ENCODE measurements around the gene RNF34. TPM values are rescaled to one million over a fixed set of nuclear protein-coding genes. Genes with fewer than 3 reads are reported as not detected.
A peak's percentile ranks its signal among the peaks of the same experiment; 100 is the strongest.

Gene RNF34
- total RNA-seq, 1 donor from 2014 or later = 65.7 TPM

DNA sequence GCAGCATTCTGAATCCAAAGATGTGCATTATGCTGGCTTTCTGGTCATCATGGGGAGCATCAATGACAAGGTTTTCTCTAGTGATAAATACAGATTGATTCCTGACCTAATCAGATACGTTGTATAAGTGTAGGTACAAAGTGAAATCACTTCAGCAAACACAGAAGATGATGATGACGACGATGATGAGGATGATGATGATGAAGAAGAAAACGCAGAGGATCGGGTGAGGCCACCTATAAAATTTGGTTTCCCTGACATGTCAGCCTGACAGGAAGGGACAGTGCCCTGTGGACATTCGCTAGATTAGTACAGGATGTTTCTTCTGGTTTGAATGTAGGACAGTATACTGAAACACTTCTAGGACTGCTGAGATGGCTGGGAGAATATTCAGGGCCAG is 20.2 kb downstream of the RNF34 start:
- no peak for DNase-seq (ENCODE audit: low spot score, unreplicated experiment)
- no peak overlapping the region for H3K27ac Mint-ChIP-seq
- H3K36me3 Mint-ChIP-seq (ENCODE audit: insufficient read depth) = peaks cover 22% of the 10 kb centered on the region
- no peak overlapping the region for H3K4me3 Mint-ChIP-seq (ENCODE audit: low read depth)
- H3K27me3 Mint-ChIP-seq = no peaks in the 10 kb centered on the region
- TF ChIP-seq, protein P1, sequence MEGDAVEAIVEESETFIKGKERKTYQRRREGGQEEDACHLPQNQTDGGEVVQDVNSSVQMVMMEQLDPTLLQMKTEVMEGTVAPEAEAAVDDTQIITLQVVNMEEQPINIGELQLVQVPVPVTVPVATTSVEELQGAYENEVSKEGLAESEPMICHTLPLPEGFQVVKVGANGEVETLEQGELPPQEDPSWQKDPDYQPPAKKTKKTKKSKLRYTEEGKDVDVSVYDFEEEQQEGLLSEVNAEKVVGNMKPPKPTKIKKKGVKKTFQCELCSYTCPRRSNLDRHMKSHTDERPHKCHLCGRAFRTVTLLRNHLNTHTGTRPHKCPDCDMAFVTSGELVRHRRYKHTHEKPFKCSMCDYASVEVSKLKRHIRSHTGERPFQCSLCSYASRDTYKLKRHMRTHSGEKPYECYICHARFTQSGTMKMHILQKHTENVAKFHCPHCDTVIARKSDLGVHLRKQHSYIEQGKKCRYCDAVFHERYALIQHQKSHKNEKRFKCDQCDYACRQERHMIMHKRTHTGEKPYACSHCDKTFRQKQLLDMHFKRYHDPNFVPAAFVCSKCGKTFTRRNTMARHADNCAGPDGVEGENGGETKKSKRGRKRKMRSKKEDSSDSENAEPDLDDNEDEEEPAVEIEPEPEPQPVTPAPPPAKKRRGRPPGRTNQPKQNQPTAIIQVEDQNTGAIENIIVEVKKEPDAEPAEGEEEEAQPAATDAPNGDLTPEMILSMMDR (IDR thresholded peaks at IDR 0.05; ENCODE audit: unreplicated experiment) = no peak
- H3K4me1 Mint-ChIP-seq (ENCODE audit: low read depth) = no peaks in the 10 kb centered on the region
- no peaks in the 10 kb centered on the region for H3K9me3 Mint-ChIP-seq (ENCODE audit: low read depth)

DNA sequence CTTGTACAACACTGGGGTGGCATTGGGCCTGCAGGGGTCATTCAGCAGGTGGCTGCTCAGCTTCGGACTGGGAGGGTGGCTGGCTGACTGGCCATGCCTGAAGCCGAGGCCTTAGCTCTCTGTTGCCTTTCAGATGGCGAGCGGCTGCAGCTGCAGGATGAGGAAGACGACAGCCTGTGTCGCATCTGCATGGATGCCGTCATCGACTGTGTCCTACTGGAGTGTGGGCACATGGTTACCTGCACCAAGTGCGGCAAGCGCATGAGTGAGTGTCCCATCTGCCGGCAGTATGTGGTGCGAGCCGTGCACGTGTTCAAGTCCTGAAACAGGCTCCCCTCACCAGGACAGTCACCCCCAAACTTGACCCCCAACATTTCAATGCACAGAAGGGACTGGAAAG is 23.3 kb downstream of the RNF34 start:
- TF ChIP-seq, protein P1 (IDR thresholded peaks at IDR 0.05; ENCODE audit: unreplicated experiment) = no peak
- Mint-ChIP-seq H3K4me3 (ENCODE audit: low read depth) (no peak overlapping the region), H3K4me1 (ENCODE audit: low read depth) (no peaks in the 10 kb centered on the region), H3K27me3 (no peaks in the 10 kb centered on the region), H3K36me3 (ENCODE audit: insufficient read depth) (peaks cover 15% of the 10 kb centered on the region), H3K27ac (no peak overlapping the region), H3K9me3 (ENCODE audit: low read depth) (no peaks in the 10 kb centered on the region)
- no peak for DNase-seq (ENCODE audit: low spot score, unreplicated experiment)

DNA sequence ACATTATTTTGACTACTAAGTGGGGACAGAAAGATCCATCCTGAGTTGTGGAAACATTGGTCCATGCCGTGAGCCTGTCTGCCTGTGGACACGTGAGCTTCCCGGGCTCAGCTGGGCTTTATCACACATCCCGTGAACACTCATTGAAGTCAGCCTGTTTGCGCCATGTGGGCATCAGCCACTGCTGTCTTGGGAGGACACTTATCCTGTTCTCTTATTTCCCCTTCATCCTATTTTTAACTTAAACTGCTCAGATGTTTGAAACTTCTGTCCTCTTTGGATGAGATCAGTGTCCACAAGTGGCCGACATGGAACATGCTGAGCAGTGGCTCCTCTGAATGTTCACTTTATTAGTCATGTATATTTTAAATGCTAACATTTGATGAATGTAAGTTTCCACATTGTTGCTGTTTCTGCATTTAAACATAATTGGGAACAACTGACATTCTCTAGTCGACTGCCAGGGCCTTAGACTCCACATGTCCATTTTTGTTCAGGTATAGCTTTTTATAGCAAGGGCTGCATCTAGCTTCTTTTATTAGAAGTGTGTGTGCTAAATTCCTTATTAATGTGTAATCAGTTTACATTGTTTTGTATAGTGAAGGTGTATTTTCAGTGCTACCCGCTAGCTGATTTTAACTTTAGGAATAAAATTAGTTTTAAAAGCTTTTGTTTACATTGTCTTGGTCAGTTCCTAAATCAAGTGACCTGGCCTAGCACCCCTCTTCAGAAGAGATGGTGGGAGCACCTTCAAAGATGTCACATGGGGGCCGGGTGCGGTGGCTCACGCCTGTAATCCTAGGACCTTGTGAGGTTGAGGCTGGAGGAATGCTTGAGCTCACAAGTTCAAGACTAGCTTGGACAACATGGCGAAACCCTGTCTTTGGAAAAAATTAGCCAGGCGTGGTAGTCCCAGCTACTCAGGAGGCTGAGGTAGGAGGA is 24.0 kb downstream of the RNF34 start:
- Mint-ChIP-seq H3K4me1 (ENCODE audit: low read depth) (no peaks in the 10 kb centered on the region), H3K4me3 (ENCODE audit: low read depth) (no peak overlapping the region), H3K27ac (no peak overlapping the region), H3K36me3 (ENCODE audit: insufficient read depth) (peaks cover 19% of the 10 kb centered on the region), H3K27me3 (no peaks in the 10 kb centered on the region), H3K9me3 (ENCODE audit: low read depth) (no peaks in the 10 kb centered on the region)
- TF ChIP-seq, protein P1 (IDR thresholded peaks at IDR 0.05; ENCODE audit: unreplicated experiment) = no peak
- DNase-seq (ENCODE audit: low spot score, unreplicated experiment) = no peak

DNA sequence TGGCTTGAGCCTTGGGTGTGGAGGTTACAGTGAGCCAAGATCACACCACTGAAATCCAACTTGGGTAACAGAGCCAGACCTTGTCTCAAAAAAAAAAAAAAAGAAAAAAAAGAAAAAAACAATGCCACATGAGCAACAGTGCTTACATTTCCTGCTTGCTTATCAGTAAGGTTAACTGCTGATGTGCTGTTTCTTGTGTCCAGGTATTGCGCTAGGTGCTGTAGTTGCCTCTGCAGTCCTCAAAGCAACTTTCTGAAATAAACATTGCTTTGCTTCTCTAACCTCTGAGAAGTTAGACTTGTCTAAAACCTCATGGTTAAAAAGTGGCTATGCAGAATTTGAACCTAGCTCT is 24.7 kb downstream of the RNF34 start:
- H3K4me3 Mint-ChIP-seq (ENCODE audit: low read depth) = no peak overlapping the region
- H3K27me3 Mint-ChIP-seq = no peaks in the 10 kb centered on the region
- no peak for DNase-seq (ENCODE audit: low spot score, unreplicated experiment)
- no peaks in the 10 kb centered on the region for H3K9me3 Mint-ChIP-seq (ENCODE audit: low read depth)
- TF ChIP-seq, protein P1 (IDR thresholded peaks at IDR 0.05; ENCODE audit: unreplicated experiment) = no peak
- peaks cover 24% of the 10 kb centered on the region for H3K36me3 Mint-ChIP-seq (ENCODE audit: insufficient read depth)
- no peak overlapping the region for H3K27ac Mint-ChIP-seq
- no peaks in the 10 kb centered on the region for H3K4me1 Mint-ChIP-seq (ENCODE audit: low read depth)

DNA sequence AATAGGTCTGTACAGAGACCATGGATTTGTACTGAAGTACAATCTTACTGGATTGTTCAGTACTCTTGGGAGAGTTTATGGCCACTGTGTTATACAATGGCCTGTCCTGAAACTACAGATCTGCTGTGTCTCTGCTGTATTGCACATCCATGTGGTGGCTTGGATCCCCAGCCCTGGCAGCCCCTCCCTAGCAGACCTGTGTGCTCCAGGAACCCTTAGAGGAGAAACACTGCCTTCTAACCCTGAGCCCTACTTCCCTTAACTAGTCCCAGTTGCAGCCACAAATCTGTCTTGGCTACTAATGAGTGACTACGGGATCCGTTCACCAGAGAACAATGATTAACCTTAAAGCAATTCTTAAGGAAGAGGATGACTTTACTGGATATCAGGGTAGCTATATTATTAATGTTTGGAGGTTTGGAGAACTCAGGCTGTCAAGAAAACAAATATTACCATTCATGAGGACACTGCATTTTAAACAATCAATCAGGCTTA is 27.7 kb downstream of the RNF34 start:
- H3K27ac Mint-ChIP-seq = peak overlapping the region; percentile 71
- no peak overlapping the region for H3K4me3 Mint-ChIP-seq (ENCODE audit: low read depth)
- TF ChIP-seq, protein P1 (IDR thresholded peaks at IDR 0.05; ENCODE audit: unreplicated experiment) = no peak
- H3K27me3 Mint-ChIP-seq = no peaks in the 10 kb centered on the region
- H3K9me3 Mint-ChIP-seq (ENCODE audit: low read depth) = no peaks in the 10 kb centered on the region
- H3K4me1 Mint-ChIP-seq (ENCODE audit: low read depth) = no peaks in the 10 kb centered on the region
- H3K36me3 Mint-ChIP-seq (ENCODE audit: insufficient read depth) = peaks cover 25% of the 10 kb centered on the region
- DNase-seq (ENCODE audit: low spot score, unreplicated experiment) = no peak
